IPS-15b (cell line): Measurements from ENCODE around the gene USP13.
"Not testable (repeated sequence)": the region's sequence is repeated elsewhere in the genome, so short reads cannot be mapped to it uniquely, and the experiment has no call there.

Source experiments
- H3K27me3 ChIP-seq: one replicate; pipeline ENCODE4 v1.6.1; 2013; ENCODE audit warnings: low read length; ENCODE audit not compliant: control insufficient read depth, insufficient read depth
- H3K36me3 ChIP-seq: one replicate; pipeline ENCODE4 v1.6.1; 2013; ENCODE audit warnings: low read length; ENCODE audit not compliant: control insufficient read depth, insufficient read depth
- H3K4me1 ChIP-seq: one replicate; pipeline ENCODE4 v1.6.1; 2013; ENCODE audit warnings: mild to moderate bottlenecking, low read length; ENCODE audit not compliant: control insufficient read depth, insufficient read depth
- H3K4me3 ChIP-seq: one replicate; pipeline ENCODE4 v1.5.1; 2013; ENCODE audit warnings: low read depth, low read length
- H3K9ac ChIP-seq: one replicate; pipeline ENCODE4 v1.6.1; 2013; ENCODE audit warnings: low read depth, mild to moderate bottlenecking, low read length
- H3K9me3 ChIP-seq: one replicate; pipeline ENCODE4 v1.6.1; 2013; ENCODE audit warnings: mild to moderate bottlenecking, low read length; ENCODE audit not compliant: control insufficient read depth, insufficient read depth

The USP13 gene

DNA sequence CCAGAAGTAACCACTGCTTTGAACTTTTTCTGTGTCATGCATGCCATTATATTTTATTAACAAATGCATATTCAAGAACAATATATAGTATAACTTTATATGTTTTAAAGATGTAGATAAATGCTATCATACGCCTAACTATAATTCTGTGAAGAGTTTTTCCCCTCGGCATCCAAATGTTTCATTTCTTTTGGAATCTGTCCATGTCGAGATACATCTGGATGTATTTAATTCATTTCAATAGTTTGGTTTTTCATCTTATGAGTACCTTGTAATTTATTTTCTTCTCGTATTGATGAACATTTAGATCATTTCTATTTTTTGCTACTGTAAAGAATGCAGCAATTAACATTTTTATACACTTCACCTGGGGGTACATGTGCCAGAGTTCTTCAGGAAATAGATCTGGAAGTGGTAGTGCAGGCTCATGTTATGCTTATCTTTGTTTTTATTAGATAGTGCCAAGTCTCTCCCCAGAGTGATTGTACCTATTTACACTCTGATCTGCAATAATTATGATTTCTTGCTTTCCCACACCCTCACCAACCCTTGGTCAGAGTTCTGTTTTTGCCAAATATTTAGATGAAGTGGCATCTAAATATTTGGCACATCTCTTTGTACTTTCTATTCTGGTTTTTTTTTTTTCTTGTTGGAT is 29.7 kb downstream of the USP13 start:
- H3K36me3 ChIP-seq = no peaks in the 10 kb centered on the region
- H3K4me1 ChIP-seq = no peaks in the 10 kb centered on the region
- no peaks in the 10 kb centered on the region for H3K27me3 ChIP-seq
- no peak overlapping the region for H3K9ac ChIP-seq
- H3K9me3 ChIP-seq = no peaks in the 10 kb centered on the region
- H3K4me3 ChIP-seq = no peak overlapping the region

DNA sequence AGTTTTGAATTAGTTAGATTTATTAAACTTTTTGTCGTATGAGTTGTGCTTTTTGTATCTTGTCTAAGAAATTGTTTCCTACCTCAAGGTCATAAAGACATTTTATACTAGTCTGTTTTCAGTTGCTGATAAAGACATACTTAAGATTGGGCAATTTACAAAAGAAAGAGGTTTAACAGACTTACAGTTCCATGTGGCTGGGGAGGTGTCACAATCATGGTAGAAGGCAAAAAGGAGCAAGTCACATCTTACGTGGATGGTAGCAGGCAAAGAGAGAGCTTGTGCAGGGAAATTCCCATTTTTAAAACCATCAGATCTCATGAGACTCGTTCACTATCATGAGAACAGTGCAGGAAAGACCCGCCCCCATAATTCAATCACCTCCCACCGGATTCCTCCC is 30.4 kb downstream of the USP13 start:
- not testable (repeated sequence) for H3K27me3 ChIP-seq, H3K4me3 ChIP-seq, H3K36me3 ChIP-seq, H3K9ac ChIP-seq, H3K9me3 ChIP-seq, H3K4me1 ChIP-seq

DNA sequence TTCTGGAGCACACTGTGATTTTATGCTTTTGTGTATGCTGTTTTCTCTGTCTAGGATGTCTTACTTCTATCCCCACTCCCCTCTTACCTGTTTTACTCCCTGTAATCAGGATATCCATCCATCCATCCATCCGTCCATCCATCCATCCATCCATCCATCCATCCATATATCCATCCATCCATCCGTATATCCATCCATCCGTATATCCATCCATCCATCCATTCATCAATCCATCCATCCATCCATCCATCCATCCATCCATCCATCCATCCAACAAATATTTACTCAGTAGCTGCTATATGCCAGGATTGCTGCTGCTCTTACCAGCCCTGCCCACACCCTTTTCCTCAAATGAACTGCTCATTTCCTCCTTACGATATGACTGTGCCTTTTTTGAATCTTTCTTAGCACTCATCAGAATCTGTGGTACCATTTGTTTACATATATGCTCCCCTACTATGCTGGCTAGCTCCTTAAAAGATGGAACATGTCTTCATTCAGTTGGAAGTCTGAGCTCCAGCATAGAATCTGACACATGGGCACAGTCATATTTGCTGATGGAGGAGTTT is 35.2 kb downstream of the USP13 start:
- Histone ChIP-seq H3K9ac (no peak overlapping the region), H3K36me3 (no peaks in the 10 kb centered on the region), H3K9me3 (no peaks in the 10 kb centered on the region), H3K4me3 (no peak overlapping the region), H3K4me1 (no peaks in the 10 kb centered on the region), H3K27me3 (no peaks in the 10 kb centered on the region)

DNA sequence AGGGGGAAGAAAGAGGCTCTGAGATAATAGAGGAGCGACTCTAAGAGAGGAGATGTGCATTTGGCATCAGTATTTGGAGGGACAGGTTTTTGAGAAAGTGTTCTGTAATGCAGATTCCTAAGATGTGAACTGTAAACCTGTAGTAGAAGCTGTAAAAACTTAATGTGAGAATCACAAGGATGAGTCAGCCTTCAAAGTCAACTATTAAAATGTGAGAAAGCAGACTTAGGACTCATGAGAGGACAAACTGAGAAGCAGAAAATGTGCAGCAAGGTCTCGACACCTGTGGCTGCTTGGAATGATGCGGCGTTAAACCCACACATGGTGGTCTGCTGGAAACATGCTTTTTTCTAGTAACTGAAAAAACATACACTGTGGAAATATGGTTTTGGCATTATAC is 36.0 kb downstream of the USP13 start:
- Histone ChIP-seq H3K4me1 (no peaks in the 10 kb centered on the region), H3K9me3 (no peaks in the 10 kb centered on the region), H3K36me3 (no peaks in the 10 kb centered on the region), H3K9ac (no peak overlapping the region), H3K4me3 (no peak overlapping the region), H3K27me3 (no peaks in the 10 kb centered on the region)

DNA sequence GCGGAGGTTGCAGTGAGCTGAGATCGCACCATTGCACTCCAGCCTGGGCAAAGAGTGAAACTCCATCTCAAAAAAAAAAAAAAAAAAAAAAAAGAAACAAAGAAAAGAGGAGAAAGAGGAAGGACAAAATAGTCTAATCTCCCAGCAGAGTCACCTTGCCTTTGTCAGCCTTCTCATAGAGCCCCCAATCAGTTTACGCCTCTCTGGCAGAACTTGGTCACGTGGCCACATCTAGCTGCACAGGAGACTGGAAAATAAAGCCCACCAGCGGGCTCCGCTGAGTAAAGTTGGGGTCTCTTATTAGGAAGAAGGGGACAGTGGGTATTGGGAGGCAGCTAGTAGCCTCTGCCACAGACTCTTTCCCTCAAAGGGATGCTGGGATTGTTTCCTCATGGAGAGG is 41.9 kb downstream of the USP13 start:
- no peaks in the 10 kb centered on the region for H3K36me3 ChIP-seq
- no peak overlapping the region for H3K9ac ChIP-seq
- H3K27me3 ChIP-seq = no peaks in the 10 kb centered on the region
- H3K9me3 ChIP-seq = no peaks in the 10 kb centered on the region
- H3K4me3 ChIP-seq = no peak overlapping the region
- H3K4me1 ChIP-seq = no peaks in the 10 kb centered on the region

DNA sequence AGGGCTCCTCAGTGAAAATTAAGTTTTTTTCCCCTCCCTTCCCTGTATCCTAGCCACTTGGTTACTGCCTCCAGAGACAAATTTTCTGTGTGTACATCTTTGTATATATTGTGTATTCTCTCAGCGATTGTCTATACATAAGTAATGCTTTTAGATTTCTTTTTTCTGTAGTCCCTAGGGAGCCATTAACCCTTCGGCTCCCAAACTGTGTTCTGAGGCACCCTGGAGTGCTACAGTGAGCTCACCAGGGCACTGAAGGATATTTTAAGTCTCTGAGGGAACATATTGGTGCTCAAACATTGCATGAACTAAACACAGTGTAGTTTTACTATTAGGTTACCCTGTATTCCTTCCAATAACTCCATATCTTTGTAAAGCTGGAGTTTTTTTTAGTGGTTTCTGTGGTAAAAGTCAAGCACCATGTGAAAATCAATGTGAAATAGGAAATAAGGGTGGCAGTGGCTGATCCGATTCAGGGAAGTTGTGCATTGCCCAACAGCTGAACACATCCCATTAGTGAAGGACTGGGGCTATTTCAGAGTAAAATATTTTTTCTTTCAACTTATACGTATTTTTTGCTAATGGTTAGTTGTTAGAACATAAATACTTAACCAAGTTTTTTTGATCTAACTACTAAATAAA is 43.0 kb downstream of the USP13 start:
- Histone ChIP-seq H3K9me3 (no peaks in the 10 kb centered on the region), H3K9ac (no peak overlapping the region), H3K36me3 (no peaks in the 10 kb centered on the region), H3K4me3 (no peak overlapping the region), H3K27me3 (no peaks in the 10 kb centered on the region), H3K4me1 (no peaks in the 10 kb centered on the region)

DNA sequence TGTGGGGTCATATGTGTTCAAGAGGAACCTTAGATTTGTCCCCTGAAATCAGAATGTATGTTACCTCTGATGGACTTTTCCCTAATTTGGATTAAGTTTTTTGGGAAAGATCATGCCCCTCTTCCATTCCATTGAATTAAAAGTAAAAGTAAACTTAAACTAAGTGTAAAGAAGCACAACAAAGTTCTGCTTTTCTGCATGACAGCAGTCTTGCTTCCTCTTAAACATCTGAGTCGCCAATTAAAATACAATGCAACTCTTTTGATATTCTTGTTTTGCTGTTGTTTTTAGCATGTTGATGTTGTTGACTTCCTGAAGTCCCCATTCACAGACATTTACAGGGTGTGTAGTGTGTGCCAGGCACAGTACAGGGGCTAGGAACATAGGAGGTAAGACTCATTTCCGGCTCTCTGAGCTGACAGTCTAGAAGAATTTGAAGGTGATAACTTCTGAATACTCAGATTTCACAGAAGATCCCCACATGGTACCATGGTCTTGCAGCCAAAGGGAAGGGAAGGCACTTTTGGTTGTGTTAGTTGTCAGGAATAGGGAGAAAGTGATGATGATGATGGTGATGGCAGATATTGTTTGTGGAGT is 45.0 kb downstream of the USP13 start:
- Histone ChIP-seq H3K4me1 (peaks cover 4% of the 10 kb centered on the region), H3K9ac (no peak overlapping the region), H3K36me3 (no peaks in the 10 kb centered on the region), H3K4me3 (no peak overlapping the region), H3K9me3 (no peaks in the 10 kb centered on the region), H3K27me3 (no peaks in the 10 kb centered on the region)

DNA sequence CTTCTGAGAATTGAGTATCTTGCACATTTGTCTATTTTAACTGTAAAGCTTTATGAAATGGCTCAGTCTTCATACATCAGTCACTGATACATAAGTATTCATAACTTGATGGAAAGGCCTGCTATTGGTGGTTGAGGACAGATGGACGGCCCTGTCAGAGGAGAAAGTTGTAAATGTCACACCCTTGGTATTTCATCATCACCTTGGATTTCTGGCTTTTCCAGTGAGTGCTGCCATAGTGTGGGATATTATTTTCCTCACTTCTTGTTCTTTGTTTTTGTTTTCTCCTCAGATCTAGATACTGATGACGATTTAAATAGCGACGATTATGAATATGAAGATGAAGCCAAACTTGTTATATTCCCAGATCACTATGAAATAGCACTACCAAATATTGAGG is 47.9 kb downstream of the USP13 start:
- Histone ChIP-seq H3K36me3 (no peaks in the 10 kb centered on the region), H3K4me1 (peaks cover 4% of the 10 kb centered on the region), H3K9me3 (no peaks in the 10 kb centered on the region), H3K9ac (no peak overlapping the region), H3K4me3 (no peak overlapping the region), H3K27me3 (no peaks in the 10 kb centered on the region)

DNA sequence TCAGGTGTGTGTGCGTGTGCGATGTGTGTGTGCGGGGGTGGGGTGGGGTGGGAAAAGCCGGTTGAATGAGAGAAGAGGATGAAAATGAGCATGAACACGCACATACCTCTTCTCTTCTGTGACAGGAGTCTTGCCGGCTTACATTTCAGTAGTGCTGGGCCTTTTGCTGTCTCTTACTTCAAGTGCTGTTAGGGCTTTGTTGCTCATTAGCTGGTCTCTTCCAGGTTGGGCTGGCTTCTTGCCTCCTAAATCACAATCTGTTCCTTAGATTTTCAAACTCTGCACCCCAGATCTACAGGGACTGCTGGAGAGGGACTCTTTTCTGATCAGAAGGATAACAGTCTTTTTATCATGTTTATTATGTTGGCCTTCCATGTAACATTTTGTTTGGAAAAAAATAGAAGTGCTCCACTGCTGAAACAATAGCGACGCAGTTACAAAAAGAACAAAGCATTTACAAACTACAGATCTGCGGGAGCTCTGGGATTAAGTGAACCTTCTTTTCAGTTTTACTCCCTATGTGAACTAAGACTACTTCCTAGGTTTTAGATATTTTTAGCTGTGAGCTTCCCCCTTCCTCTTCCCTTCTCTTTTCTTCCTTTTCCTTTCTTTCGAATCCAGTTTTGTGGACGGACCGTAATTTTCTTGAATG is 48.5 kb downstream of the USP13 start:
- Histone ChIP-seq H3K4me1 (peaks cover 4% of the 10 kb centered on the region), H3K4me3 (no peak overlapping the region), H3K9me3 (no peaks in the 10 kb centered on the region), H3K27me3 (no peaks in the 10 kb centered on the region), H3K9ac (no peak overlapping the region), H3K36me3 (no peaks in the 10 kb centered on the region)

DNA sequence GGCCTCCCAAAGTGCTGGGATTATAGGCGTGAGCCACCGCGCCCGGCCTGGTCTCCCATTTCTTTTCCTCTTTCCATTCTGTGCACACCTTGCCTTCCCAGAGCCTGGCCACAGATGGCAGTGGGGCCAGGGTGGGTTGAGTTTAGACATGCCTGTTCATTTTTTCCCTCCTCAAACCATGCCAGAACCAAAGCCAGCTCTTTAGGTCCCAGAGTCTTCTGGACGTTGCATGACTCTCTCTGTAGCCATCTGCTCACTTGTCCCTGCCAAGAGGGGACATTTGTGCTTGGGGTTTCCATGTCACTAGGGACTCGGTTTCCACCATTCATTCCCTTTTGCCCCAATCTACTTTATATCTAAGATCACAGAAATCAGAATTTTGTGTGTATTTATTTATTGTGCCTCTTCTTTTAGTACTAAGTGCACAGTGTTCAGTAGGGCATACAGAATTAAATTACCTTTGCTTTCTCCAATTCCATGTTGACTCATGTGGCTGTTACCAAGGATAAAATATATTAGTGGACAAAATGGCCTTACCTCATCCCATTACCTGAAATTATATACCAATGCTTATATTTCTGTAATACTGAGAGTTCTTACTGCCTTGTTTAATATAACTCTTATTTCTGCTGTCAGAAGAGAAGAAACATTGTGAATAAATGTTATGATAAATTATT is 49.6 kb downstream of the USP13 start:
- no peak overlapping the region for H3K9ac ChIP-seq
- H3K36me3 ChIP-seq = no peaks in the 10 kb centered on the region
- no peaks in the 10 kb centered on the region for H3K27me3 ChIP-seq
- no peaks in the 10 kb centered on the region for H3K9me3 ChIP-seq
- H3K4me1 ChIP-seq = peaks cover 4% of the 10 kb centered on the region
- no peak overlapping the region for H3K4me3 ChIP-seq

DNA sequence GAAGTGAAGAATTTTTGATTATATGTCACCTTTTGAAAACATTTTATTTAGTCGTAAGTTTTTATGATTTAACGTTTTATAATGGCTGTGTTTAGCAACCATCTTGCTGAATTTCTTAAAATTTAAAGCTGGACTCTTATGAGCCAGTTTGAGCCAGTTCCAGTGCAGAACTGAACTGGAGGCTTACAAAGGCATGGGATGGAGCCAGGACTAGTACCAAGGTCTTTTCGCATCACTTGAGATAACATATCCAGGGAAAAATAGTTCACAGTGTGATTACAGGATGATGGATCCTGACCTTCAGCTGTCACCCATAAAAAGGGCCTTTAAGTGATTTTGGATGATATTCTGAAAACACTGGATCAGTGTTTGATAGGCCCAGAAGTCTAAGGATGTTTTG is 51.0 kb downstream of the USP13 start:
- Histone ChIP-seq H3K4me1 (peaks cover 4% of the 10 kb centered on the region), H3K9ac (no peak overlapping the region), H3K36me3 (no peaks in the 10 kb centered on the region), H3K4me3 (no peak overlapping the region), H3K27me3 (no peaks in the 10 kb centered on the region), H3K9me3 (no peaks in the 10 kb centered on the region)
